IPS-NIHi7 (cell line): ENCODE data around the gene UBB.

ENCODE experiments used
- DNase-seq: peaks from one replicate; pipeline ENCODE4 v3.0.0; 2012; ENCODE audit warnings: mixed read lengths; ENCODE audit errors: extremely low spot score

Gene UBB

DNA sequence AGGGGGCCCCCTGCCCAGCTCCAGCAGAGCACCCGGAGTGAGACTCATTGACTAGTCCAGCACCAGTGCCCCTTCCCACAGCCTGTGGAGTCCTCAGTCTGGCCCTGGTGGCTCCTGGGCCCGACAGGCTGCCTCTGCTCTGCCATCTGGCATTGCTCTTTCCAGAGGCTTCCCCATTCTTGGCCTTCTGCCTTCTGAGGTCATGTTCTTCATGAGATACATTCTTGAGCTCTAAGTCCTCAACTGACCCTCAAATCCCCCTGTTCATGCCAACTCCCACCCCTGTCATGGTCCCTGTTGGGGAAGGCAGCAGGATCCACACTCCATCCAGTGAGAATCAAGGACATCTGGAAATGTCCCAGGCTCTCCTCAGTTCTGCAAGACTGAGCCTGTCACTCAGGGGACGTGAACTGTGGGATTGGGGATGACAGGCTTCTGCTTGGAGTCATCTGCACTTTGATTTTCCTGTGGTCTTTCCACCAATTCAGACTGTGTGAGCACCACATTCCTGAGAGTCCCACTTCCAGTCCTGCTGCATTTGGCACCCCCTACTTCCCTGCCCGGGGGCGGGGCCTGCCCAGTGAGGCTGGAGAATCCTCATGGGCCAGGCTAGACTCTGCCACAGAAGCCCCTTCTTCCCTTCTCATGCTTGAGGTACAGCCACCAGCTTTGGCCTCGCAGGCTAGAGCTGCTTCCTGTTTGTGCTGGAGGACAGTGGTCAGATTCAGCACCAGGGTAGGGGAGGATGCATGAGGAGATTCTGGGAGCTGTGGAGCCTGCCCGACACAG, 37.2 kb downstream of the UBB start:
- peak; percentile 17 for DNase-seq

DNA sequence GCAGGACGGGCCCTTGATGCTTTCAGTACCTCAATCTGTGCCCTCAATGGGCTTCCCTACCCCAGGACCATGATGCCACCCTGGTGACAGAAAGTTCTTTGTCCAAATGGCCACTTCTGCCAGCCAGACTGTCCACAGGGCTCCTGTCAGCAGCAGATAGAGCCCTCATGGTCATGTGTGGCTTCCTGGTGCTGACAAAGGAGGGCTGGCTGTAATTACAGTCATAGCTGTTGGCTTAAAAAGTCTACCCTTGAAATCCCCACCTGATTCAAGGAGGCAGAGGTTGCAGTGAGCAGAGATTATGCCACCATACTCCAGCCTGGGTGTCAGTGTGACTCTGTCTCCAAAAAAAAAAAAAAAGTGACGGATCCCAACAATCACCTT, 37.8 kb downstream of the UBB start:
- DNase-seq, result no peak

DNA sequence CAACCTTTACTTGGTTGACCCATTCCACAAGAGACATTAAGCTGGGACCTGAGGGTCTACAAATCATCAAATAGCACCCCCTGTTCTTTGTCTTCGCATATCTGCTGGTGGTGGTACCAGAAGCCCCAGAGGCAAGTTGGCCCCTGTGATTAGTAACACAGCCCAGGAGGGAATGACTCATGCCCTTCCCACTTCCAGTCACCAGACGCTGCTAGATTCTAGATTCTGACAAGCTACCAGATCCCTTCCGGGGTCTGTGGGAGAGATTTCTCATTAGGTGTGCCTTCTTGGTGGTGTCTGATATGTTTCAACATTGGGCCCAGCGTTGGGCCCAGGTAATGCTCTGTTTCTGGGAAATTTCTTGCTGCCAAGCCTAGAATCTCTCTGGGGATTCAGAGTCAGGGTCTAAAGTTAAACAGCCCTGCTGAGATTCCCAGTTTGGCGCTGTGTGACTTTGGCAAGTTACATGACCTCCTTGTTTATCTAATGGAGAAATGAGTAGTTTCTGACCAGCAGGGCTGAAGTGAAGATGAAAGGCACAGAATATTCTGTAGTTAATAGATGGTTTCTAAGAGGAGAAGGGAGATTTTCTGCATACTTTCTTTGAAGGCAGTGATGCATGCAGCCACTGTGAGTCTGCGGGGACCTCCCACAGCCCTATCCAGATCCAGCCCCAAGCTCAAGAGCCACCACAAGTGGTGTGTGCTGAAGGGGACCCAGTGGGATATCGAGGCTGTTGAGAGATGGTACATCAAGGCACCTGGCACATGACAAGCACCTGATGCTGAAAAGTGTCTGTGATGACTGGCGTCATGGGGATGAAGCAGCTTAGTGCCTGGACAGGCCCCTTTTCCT, 38.4 kb downstream of the UBB start:
- DNase-seq, result peak; percentile 52

DNA sequence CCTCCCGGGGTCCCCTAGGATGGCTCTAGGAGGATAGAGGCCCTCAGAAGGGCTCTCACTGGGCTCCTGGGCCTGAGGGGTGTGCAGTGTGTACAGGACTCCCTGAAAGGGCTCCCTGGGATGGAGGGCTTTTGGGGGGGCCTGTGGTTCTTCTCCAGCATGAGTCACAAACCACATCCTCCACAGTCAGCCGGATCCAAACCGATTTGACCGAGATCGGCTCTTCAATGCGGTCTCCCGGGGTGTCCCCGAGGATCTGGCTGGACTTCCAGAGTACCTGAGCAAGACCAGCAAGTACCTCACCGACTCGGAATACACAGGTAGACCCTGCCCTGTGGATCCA, 39.0 kb downstream of the UBB start:
- DNase-seq, result no peak

DNA sequence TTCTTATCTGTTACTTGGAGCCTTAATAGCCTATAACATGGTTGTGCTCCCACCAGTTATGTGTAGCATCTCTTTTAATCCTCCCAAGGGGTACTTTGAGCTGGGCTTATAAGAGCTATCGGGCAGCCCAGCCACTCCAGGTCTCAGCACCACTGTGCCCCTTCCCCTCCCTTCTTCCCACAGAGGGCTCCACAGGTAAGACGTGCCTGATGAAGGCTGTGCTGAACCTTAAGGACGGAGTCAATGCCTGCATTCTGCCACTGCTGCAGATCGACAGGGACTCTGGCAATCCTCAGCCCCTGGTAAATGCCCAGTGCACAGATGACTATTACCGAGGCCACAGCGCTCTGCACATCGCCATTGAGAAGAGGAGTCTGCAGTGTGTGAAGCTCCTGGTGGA, 41.5 kb downstream of the UBB start:
- no peak for DNase-seq

DNA sequence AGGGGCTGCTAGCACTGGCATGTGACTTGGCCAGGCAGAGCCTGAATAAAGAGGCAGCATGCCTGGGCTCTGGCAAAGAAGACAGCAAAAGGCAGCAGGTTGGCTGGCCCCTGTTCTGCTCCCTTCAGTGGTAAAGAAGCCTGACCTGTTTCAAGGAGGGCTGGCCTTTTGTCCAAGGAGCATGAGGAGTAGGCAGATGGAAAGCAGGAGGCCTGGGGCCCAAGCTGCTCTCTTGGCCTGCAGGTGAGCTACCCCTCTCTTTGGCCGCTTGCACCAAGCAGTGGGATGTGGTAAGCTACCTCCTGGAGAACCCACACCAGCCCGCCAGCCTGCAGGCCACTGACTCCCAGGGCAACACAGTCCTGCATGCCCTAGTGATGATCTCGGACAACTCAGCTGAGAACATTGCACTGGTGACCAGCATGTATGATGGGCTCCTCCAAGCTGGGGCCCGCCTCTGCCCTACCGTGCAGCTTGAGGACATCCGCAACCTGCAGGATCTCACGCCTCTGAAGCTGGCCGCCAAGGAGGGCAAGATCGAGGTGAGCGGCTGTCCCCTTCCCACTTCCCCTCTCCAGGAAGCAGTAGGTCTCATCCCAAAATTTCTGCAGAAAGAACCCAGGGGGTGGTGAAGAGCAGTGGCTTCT, 42.5 kb downstream of the UBB start:
- DNase-seq, result no peak

DNA sequence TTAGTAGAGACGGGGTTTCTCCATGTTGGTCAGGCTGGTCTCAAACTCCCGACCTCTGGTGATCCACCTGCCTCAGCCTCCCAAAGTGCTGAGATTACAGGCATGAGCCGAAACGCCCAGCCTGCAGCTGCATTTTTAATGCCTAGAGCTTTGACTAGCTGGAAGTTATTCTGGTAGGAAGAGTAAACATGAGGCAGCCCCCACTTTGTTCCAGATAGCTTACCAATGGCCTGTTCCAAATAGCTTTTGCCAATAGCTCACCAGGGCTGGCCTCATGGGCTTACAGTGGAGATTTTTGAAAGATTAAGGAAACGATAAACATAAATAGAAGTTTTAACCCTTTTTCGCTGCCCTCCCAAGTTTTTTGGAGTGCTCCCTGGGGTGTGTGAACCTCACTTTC, 44.3 kb downstream of the UBB start:
- DNase-seq, result no peak

DNA sequence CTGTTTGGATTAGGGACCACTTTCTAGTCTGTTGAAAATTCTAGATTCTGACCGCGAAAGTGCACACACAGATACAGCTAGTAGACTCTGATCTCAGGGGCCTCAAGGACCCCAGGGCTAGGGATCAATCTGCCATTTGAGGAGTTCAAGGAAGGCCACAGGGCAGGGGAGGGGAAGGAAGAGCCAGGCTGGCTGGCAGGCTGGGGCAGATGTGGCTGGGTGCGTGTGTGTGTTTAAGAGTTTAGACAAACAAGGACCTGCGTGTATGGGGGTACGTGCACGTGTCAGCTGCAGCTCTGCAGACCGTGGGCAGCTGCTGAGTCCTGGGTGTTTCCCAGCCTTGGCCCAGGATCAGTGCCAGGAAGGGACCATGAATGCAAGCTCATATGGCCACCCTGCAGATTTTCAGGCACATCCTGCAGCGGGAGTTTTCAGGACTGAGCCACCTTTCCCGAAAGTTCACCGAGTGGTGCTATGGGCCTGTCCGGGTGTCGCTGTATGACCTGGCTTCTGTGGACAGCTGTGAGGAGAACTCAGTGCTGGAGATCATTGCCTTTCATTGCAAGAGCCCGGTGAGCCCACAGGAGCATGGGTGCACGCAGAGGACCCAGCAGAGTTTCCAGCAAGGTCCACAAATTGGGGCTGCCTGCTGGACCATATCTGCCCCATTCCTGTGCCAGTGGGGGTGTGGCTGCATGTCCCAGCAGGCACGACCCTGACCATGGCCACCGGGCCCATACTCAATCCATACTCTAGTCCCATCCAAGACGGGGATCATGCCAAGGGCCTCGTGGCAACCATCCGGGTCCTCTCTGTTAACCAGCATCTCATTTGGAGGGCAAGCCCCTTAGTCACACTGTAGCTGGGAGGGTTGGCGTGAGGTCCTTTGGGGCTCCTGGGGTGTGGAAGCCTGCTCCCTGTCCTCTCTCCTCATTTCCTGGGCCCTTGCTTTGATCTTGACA, 45.1 kb downstream of the UBB start:
- DNase-seq, result no peak

DNA sequence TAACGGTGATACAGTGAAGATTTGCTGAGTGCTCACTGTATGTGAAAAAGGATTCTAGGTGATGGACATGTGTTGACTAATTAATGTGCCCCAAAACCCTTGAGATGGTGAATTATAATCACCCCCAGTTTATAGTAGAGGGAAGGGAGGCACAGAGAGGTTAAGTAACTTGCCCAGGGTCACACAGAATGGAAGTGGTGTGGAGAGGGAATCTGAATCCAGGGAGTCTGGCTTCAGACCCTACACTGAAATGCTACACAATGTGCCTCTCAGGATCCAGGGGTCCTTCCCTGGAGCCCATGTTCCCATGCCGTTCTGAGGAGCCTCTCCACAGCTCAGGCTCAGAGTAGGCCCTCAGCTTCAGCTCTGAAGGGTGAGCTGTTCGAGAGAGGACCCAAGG, 46.1 kb downstream of the UBB start:
- DNase-seq, result no peak

DNA sequence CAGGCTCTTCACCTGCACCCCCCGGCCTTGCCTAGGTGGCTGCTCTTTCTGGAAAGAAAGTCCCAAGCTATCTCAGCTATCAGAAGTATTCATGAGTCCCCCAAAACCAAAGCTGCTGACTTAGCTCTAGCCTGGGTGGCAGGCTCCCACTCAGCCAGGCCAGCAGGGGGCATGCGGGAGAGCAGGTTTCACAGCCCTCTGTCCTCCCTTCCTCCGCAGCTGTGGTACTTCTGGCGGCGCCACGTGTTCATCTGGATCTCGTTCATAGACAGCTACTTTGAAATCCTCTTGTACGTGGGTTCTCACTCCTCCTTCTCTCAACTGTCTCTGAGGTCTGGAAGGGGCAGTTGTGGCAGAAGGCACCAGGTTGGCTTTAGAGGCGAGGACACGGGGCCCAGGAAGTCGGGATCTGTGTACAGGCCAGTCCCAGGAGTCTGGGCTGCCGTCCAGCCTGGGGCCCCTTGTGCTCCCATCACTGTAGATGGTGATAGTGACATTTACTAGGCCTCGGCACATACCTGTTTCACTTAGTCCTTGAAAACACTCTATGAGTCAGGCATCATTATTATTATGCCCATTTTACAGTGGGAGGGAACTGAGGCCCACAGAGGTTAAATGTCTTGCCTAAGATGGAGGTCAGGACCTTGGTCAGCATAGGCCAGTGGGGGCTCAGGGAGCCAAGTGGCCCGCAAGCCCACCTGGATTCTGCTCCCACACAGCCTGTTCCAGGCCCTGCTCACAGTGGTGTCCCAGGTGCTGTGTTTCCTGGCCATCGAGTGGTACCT, 47.4 kb downstream of the UBB start:
- DNase-seq, result peak; percentile 82

DNA sequence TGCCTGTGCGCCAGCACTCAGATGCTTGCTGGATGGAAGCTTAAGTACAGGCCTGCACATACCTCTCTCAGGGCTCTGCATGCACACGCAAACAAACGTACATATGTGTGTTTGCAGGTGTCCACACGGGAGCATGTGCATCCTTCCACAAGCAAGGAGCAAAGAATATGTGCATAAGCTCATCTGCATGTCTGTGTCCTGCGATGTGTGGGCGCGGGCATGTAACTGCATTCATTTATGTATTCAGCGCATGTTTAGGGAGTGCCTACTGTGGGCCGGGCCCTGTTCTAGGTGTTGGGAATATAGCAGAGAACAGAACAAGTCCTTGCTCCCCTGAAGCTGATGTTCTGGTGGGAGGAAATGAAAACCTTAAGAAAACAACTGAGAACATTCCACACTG, 48.2 kb downstream of the UBB start:
- DNase-seq, result no peak

DNA sequence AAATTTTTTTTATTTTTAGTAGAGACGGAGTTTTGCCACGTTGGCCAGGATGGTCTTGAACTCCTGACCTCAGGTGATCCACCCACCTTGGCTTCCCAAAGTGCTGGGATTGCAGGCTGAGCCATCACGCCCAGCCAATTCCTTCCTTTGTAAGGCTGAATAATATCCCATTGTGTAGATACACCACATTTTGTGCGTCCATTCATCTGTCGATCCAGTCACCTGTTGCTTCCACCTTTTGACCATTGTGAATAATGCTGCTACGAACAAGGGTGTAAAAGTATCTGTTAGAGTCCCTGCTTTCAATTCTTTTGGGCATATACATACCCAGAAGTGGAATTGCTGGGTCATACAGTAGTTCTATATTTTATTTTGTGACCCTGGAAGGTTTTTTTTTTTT, 49.8 kb downstream of the UBB start:
- no peak for DNase-seq

DNA sequence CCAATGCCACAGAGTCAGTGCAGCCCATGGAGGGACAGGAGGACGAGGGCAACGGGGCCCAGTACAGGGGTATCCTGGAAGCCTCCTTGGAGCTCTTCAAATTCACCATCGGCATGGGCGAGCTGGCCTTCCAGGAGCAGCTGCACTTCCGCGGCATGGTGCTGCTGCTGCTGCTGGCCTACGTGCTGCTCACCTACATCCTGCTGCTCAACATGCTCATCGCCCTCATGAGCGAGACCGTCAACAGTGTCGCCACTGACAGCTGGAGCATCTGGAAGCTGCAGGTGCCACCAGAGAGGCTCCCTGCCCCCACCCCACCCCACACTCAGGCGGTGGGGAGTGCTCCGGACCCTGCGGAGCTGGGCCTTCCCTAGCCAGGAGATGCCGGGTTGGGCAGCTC, 51.1 kb downstream of the UBB start:
- no peak for DNase-seq
